GM21367 (cell line): ENCODE measurements around the gene PMAIP1.

Experiments
- ATAC-seq: cut with Tn5 transposase; IDR thresholded peaks from one replicate; pipeline ENCODE4 v1.9.1; 2021; ENCODE audit not compliant: unreplicated experiment

The PMAIP1 gene

DNA sequence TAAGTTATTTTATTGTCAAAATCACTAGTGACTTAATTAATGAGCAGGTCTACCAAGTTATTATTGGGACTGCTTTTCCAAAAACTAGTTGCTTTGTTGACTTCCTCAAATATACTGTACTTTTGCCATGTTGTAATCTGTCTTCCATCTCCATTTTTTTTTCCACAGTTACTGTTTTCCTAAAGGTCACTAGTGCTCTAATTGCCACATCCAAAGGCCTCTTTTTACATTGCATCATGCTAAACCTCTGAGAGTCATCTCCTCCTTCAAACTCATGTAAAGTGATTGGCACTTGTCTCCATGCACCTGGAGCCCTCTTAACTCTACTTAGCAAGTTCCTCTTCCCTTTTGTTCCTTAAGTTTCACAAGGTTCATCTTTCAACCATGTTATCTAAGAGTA lies 11.8 kb downstream of the PMAIP1 start:
- ATAC-seq: no peak

DNA sequence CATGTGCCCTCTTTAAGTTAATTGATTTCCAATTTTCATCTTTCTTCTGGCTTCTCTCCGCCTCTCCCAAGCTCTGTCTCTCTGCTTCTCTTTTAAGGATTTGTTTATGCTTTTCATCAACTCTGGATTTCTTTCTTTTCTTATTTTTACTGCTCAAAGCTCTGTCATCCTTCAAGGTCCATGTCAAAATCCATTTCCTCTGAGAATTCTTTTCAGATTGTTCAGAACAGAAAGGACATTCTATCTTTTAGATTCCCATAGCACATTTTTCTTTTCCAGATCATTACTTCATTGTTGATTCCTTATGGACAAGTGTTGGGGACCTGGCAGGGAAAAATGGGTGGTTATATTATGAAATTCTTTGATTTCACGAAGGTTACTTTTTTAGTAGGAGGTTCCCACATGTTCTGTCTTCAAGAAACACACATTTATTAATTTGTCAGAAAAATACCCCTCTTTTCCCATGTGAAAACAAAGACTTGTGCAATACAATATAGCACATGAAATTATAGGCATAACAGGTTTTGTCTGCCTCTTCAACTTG lies 12.3 kb downstream of the PMAIP1 start:
- ATAC-seq: no peak

DNA sequence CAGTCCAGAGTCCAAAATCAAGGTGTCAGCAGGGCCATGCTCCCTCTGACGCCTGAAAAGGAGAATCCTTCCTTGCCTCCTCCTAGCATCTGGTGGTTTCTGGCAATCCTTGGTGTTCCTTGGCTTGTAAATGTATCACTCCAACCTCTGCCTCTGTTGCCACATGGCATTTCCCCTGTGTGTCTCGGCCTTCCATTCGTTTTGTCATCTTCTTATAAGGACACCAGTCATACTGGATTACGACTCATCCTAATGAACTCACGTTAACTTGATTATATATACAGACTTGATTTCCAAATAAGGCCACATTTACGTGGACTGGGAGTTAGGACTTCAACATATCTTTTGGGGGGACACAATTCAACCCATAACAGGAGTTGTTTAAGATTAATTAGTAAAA lies 15.8 kb downstream of the PMAIP1 start:
- no peak for ATAC-seq

DNA sequence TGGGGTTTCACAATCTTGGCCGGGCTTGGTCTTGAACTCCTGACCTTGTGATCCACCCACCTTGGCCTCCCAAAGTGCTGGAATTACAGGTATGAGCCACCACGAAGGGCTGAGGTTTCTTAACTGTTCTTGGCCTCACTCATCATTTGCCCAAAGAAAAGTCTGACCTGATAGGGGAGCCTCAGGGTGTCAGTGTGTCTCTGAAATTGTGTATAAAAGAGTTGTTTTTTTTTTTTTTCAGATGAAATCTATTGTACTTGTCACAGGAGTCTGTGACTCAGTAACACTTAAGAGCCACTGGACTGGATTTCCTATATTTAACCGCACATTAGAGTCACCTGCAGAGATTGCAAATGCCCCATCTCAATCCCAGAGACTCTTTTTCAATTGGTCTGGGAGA lies 16.9 kb downstream of the PMAIP1 start:
- no peak for ATAC-seq

DNA sequence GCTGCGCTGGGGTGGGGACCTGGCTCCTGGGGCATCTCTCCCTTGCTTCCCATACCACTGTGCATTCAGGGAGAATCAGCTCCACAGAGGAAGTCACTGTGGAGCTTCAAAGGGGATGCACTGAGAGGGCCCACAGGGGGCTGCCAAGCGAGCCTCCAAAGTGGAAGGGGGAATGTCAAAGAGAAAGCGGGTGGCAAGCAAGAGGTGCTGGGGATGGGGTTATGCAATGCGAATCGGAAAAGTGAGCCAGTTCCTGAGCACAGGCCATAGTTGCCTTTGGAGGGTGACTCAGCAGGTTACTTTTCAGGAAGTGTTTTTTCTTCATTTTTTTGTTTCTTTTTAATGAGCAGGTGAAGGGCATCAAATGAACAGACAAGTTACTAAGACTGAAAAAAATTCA lies 17.6 kb downstream of the PMAIP1 start:
- ATAC-seq: no peak

DNA sequence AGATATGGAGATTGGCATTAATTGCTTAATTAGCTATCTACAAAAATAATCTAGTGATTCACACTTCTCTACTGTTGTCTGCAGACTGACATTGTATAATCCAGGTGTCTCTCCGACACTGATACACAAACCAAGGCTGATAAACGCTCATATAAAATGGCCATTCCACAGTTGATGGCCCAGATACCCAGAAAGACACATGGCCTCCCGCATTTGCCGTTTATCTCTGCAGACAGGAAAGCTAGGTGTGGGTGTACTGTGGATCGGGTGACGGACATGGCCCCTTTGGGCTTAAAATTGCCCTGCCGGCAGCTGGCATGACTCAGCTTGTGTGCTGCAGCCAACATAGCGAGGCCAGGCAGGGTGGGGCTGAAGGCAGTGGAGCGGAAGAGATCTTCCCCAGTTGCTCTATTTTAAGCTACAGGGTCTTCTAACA lies 18.5 kb downstream of the PMAIP1 start:
- ATAC-seq: peak; percentile 58

DNA sequence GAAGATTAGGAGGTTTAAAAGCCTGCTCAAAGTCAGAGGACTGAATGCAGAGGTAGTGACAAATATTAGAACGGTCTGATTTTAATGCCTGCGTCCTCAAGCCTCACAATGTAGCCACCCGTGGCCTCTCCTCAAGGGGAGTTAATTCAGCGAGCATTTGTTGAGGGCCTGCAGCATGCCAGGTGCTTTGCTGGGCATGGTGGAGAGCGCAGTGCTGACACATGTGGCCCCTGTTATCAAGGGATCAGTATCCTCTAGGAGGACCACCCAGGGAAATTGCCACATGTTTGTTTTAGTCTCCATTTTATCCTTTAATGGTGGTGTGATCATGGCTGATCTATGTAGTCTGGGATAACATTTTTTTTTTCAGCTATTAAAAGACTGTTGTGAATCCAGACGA lies 19.2 kb downstream of the PMAIP1 start:
- no peak for ATAC-seq

DNA sequence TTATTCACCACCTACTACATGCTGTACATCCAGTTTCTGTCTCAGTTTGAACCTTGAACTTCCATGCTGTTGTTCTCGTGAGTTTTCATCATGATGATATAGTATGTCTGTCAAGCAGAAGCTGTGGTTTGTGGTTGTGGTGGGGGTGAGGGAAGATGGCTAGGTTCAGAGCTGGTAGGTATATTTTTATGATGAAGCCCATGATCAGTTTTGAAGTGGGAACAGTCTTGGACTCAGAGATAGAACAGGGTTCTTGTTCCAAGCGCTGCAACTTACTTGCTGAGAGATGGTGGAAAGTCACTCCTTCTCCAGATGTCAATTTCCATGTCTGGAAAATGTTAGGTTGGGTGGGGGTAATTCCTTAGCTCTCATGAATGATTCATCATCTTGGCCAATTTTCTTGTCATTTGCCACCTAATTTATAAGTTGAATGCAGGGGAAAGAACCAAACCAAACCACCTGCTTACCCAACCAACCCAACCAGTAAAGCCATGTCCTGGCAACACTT lies 21.6 kb downstream of the PMAIP1 start:
- peak; percentile 41 for ATAC-seq

DNA sequence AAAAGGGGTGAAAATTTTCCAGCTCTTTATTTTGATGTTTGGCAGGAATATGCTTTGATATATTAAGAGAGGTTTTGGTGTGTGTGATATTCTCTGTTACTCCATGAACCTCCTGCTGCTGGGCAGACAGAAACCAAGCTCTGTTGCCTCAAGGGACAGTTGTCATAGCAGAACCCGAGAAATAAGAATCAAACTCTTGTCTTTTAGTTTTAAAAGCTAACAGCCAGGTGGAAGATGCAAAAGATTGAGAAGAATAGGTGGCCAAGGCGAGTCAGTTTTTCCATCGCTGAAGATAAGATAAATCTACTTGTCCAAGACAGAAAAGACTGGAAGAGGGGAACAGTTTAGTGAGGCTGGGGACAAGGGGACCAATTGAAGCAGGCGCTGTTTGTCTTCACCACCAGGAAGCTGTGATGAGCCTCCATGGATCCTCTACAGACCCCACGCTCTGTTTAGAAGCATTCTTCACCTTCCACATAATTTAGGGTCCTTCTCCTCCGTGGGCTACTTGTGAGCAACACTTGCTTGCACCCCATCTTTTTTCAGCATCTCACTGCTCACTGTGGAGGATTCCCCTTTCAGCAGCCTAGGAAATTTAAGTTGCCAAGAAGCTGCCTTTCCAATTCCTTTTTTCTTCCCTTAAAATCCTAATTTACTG lies 23.9 kb downstream of the PMAIP1 start:
- peak; percentile 30 for ATAC-seq

DNA sequence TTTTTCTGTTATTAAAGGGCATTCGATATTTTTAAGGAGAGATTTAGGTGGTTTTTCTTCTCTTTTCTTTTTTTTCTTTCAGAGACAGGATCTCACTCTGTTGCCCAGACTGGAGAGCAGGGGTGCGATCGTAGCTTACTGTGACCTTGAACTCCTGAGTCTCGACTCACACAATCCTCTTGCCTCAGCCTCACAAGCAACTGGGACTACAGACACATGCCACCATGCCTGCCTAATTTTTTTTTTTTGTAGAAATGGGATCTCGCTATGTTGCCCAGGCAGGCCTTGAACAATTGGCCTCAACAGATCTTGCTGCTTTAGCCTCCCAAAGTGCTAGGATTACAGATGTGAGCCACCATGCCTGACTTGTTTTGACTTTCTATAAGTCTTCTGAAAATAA lies 26.3 kb downstream of the PMAIP1 start:
- no peak for ATAC-seq

DNA sequence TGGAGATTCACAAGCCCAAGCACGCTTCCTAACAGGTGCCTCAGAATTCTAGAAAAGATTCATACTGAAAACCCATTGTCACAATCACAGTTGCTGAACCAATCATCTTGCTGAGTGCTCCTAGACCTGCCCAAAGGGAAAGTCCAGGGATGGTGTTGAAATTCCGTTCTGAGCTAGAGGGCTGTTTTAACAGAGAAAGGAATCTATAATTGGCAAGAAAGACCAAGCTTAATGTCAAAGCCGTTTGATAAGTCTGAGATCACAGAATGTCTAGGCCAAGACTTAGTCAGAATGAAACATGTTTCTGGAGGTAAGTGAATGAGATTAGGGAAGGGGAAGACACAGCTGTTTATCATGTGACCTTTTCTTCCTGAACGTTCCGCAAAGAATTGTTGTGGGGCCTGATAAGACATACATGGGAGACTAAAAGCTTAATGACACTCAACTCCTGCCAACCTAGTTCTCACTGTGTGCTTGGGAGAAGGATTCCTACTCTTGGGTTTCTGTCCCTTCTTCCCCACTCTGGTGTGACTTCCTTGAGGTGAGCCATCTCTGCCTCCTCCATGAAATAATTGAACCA lies 27.5 kb downstream of the PMAIP1 start:
- peak; percentile 70 for ATAC-seq

DNA sequence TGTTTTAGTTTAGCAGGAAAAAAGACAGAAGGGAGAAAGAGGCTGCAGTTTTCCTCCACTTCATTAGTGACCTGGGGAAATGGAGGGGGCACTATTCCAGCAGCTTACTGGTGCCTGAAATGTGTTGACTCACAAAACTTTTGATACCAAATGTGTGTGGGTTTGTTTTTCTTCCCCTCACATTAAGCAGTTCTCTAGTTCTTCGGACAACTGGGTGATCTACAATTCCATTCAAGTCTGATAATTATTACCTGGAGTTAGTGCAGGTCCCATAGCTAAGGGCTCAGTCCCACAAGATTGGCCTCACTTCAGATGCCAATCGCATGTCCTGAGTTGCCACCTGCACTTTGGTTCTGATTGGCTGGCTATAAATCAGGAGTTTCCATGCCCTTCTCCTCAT lies 28.4 kb downstream of the PMAIP1 start:
- ATAC-seq: no peak

DNA sequence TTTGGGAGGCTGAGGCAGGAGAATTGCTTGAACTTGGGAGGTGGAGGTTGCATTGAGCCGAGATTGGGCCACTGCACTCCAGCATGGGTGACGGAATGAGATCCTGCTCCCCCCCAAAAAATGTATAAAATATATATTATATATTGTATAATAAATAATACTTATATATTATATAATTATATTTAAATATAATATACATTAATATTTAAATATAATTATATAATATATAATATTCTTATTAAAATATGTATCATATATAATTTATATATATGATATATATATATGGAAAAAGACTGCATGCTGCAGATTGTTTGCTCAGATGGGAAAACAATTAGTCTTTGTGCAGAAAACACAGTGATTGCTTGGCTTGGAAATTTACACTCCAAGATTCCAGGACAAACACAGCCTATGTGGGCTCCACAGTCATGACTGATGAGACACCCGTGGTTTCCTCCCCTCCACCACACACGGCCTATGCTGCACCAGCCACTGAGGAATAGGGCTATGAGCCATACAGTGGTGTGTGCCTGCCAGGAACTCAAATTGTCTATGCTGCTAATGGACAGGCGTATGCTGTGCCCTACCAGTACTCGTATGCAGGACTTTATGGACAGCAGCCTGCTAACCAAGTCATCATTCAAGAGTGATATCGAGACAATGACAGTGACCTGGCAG lies 30.0 kb downstream of the PMAIP1 start:
- no peak for ATAC-seq

DNA sequence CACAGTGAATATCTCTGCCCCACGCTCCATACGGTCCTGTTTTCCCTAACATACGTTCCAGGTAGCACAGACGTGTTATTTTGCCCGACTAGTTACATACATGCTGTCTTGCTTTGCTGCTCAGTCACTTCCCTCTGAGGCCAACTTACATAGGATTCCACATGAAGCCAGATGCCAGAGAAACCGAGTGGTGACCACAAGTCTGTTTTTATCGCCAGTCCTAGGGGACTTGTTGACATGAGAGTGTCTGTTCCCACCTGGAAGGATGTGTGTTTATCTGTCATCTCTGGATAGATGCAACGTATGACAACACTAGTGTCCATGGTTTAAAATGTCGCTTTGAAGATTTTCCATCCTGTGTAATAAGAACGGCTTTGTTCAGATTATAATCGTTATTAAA lies 32.6 kb downstream of the PMAIP1 start:
- no peak for ATAC-seq

DNA sequence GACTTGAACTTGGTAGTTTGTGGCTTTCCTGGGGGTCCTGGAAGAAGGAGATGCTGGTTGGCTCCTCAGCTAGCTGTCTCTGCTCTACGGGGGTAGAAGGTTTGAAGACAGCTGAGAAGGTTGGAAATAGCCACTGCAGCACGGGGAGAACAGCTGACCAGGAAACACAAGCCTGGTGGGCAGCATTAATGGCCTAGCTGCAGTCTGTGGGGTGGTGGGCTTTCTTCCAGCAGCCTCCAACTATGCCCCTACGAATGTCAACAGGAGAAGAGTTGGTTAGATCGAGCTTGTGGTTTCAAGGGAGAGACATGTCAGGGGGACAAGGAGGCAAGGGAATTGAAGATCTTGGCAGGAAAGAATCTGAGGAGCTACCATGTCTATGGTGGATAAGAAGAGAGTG lies 38.9 kb downstream of the PMAIP1 start:
- no peak for ATAC-seq

DNA sequence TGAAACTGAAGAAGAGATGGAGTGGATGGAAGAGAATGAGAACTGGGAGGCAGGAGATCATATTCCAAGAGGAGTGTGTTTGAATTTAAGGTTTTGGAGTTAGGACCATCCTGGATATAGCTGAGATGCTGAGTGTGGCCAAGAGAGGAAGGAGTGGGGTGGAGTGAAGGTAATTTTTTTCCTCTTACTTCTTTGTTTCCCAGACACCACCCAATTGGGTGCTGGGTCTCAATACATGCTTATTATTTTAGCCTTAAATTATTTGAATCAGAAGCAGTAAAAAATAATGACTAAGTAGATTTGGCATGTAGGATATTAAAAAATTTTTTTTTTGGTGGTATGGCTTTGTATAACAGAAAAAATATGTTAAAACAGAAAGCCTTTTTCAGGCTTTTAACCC lies 39.3 kb downstream of the PMAIP1 start:
- no peak for ATAC-seq

DNA sequence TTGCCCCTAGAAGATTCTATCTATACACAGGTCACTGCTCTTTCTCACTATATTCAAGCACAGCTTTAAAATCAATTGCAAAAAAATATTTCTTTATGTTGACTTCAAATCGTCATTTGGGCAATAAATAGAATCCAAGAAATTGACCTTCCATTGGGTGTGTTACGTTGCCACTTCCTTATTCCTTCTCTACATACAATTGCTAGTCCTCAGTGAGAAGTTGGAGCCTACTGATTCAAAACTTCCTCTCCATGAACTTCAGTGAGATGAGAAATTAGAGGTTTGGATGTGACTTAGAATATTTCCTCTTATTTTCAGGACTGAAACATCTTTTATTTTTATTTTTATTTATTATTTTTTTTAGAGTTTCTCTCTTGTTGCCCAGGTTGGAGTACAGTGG lies 40.3 kb downstream of the PMAIP1 start:
- no peak for ATAC-seq

DNA sequence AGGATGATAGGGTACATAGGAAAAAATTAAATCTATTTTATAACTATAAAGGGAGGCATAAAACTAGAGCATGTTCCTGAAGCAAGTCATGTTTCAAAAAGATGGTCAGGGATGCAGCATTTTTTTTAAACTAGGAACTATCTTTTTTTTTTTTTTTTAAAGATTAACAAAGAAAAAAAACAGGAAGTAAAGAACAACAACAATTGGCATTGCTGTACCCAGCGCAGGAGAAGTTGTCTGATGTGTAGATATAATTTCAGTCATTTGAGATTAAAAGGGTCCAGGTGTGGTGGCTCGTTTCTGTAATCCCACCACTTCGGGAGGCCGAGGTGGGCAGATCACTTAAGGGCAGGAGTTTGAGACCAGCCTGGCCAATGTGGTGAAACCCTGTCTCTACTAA lies 41.5 kb downstream of the PMAIP1 start:
- ATAC-seq: no peak

DNA sequence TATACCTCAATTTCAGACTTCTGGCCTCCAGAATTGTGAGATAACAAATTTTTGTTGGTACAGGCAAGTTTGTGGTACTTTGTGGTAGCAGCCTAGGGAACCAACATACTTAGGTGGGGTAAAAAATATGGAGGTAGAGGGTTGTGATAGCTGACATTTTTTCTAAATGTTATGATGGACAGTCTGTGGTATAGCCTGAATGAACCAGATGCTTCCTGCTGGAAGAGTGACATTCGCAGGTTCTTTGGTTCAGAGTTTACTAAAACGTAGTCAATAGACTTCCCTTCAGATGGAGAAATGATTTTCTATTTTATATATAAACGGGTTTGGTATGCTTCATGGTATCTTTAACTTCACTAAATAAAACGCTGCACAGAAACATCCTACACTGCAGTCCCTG lies 42.8 kb downstream of the PMAIP1 start:
- no peak for ATAC-seq

DNA sequence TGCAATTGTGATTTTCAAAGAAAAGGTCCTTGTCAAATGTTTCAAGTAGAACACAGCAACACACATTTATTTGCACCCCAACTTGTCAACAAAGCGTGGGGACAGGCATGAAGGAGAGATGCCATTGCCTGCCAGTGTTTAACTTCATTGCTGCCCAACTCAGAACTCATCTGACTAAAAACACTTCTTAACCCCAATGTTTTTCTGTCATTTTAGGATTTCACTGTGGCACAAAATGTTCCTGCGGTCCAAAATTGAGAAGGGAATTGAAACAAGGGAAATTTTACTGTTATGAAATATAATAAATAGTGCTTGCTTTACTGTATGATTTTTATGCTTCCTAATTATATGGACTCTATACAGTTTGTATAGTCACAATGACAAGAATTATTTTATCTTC lies 45.7 kb downstream of the PMAIP1 start:
- ATAC-seq: no peak

DNA sequence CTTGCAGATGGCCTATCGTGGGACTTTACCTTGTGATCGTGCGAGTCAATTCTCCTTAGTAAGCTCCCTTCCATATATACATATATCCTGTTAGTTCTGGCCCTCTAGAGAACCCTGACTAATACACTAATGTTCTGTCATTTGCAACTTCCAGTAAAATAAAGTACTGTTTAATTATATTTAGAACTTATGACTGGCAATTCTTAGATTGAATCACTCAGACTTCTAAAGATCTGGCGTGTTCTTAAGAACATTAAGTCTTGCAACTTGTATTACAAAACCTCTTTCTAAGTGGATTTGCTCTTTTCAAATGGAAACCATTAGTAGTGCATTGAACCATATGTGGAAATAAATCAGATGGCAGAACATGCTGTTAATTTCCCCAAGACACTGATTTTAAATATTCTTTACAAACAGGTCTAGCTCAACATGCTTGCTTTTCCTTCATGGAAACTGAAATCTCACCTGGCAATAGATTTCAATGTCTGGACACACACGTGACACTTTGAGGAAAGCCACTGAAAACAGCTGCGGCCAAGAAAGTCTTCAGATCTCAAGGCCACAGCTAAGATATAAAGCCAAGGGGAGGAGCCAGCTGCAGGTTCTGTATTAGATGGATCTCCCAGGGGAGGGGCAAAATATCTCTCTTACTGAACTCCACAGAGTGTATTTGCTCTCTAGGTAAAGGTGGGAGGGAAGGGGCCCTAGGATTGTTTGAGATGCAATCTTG lies 50.6 kb downstream of the PMAIP1 start:
- peak; percentile 58 for ATAC-seq
